KMS-11 (cell line): ENCODE measurements around the gene EN1.

Experiments used
- H2AFZ ChIP-seq: fragments of 200-600 bp; sonication (generic); 2 replicates; pipeline ENCODE4 v1.6.1; 2016; ENCODE audit warnings: antibody characterized with exemption, mixed run types, low read depth
- H3K27ac ChIP-seq: fragments of 200-600 bp; sonication (generic); 2 replicates; pipeline ENCODE4 v1.6.1; 2016; ENCODE audit warnings: mild to moderate bottlenecking, mixed run types
- H3K27me3 ChIP-seq: fragments of 200-600 bp; sonication (generic); 2 replicates; pipeline ENCODE4 v1.6.1; 2017; ENCODE audit warnings: mild to moderate bottlenecking, low read depth, mixed run types, moderate library complexity; ENCODE audit not compliant: insufficient read depth
- H3K36me3 ChIP-seq: fragments of 200-600 bp; sonication (generic); 2 replicates; pipeline ENCODE4 v1.6.1; 2017; ENCODE audit warnings: mild to moderate bottlenecking, mixed run types; ENCODE audit not compliant: insufficient read depth
- H3K4me1 ChIP-seq: fragments of 200-600 bp; sonication (generic); 2 replicates; pipeline ENCODE4 v1.6.1; 2016; ENCODE audit warnings: mild to moderate bottlenecking, low read depth, mixed run types; ENCODE audit not compliant: poor library complexity, severe bottlenecking
- H3K4me2 ChIP-seq: fragments of 200-600 bp; sonication (generic); 2 replicates; pipeline ENCODE4 v1.7.0; 2016; ENCODE audit warnings: mild to moderate bottlenecking, mixed run types
- H3K4me3 ChIP-seq: fragments of 200-600 bp; sonication (generic); IDR thresholded peaks from 2 replicates; pipeline ENCODE4 v1.6.1; 2017; ENCODE audit warnings: low read depth, low read length, mixed read lengths; ENCODE audit not compliant: insufficient read depth
- H3K79me2 ChIP-seq: fragments of 200-600 bp; sonication (generic); 2 replicates; pipeline ENCODE4 v1.6.1; 2016; ENCODE audit warnings: low read depth, mixed run types; ENCODE audit not compliant: insufficient read depth
- H3K9ac ChIP-seq: fragments of 200-600 bp; sonication (generic); 2 replicates; pipeline ENCODE4 v1.6.1; 2016; ENCODE audit warnings: mild to moderate bottlenecking, mixed run types
- H4K20me1 ChIP-seq: fragments of 200-600 bp; sonication (generic); 2 replicates; pipeline ENCODE4 v1.6.1; 2016; ENCODE audit warnings: mild to moderate bottlenecking, mixed run types; ENCODE audit not compliant: insufficient read depth
- TF ChIP-seq, protein P1 (sequence below): fragments of 200-600 bp; sonication (generic); conservative IDR thresholded peaks from 2 replicates; pipeline ENCODE4 v1.6.1; 2017; ENCODE audit warnings: low read depth, mild to moderate bottlenecking, antibody characterized with exemption, low read length, moderate library complexity, mixed read lengths

EN1 gene

DNA sequence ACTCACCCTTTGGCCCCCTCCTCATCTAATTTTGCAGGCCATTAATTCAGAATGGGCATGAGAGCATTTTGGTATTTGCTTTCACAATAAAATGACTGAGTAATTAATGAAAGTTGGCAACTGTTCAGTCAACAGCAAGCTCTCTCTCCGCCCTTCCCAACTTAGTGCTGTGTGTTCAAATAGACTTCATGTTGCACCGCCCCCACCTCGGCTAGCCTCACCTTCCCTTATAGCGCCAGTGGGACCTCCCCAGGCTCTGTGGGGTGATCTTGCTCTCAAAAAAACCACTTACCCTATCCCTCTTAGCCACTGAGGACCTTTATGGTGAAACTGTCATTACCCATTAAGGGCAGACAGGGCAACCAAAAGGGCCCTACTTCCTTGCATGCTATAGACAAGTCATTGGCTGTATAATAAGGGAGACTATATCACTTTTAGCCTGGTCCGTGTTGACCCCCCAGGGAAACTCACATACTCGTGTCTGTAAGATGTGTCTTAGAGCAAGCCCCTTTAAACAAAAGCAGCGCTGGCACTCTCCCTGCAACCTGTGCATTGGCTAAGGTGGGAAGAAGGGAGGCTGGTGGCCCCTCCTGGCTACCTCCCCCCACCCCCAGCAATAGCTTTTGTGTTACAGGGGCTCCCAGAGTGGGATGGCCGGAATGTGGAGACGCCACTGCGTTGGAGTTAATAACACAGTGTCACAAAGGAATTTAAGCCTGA lies 15.2 kb downstream of the EN1 start:
- TF ChIP-seq, protein P1, sequence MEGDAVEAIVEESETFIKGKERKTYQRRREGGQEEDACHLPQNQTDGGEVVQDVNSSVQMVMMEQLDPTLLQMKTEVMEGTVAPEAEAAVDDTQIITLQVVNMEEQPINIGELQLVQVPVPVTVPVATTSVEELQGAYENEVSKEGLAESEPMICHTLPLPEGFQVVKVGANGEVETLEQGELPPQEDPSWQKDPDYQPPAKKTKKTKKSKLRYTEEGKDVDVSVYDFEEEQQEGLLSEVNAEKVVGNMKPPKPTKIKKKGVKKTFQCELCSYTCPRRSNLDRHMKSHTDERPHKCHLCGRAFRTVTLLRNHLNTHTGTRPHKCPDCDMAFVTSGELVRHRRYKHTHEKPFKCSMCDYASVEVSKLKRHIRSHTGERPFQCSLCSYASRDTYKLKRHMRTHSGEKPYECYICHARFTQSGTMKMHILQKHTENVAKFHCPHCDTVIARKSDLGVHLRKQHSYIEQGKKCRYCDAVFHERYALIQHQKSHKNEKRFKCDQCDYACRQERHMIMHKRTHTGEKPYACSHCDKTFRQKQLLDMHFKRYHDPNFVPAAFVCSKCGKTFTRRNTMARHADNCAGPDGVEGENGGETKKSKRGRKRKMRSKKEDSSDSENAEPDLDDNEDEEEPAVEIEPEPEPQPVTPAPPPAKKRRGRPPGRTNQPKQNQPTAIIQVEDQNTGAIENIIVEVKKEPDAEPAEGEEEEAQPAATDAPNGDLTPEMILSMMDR: no peak
- Histone ChIP-seq H4K20me1 (no peaks in the 10 kb centered on the region), H3K27me3 (no peaks in the 10 kb centered on the region), H3K79me2 (no peaks in the 10 kb centered on the region), H3K27ac (no peak overlapping the region), H3K4me3 (no peak overlapping the region), H3K4me1 (peaks cover 5% of the 10 kb centered on the region), H3K9ac (no peak overlapping the region), H3K4me2 (no peak overlapping the region), H2AFZ (no peak overlapping the region), H3K36me3 (no peaks in the 10 kb centered on the region)

DNA sequence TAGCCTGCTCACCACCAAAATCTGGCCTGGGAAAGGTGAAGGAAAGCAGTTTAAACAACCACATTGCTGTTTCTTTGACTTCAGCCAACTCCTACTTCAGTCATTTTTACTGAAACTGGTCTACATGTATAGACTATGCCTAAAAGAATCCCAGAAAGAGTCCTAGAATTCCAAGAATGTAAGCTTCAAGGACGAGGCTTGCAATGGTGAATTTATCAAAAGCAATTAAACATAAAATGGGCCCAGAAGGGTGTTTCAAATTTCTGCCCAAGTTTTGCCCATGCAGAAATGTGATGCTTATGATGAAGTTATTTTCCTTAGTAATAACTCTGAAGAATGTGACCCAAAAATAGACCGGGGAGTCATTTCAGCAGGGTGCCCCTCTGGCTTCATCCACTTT lies 16.6 kb downstream of the EN1 start:
- Histone ChIP-seq H3K36me3 (no peaks in the 10 kb centered on the region), H3K27ac (no peak overlapping the region), H3K4me3 (no peak overlapping the region), H3K4me1 (peaks cover 18% of the 10 kb centered on the region), H3K9ac (no peak overlapping the region), H3K79me2 (no peaks in the 10 kb centered on the region), H3K4me2 (no peak overlapping the region), H4K20me1 (no peaks in the 10 kb centered on the region), H3K27me3 (no peaks in the 10 kb centered on the region), H2AFZ (no peak overlapping the region)
- TF ChIP-seq, protein P1: no peak

DNA sequence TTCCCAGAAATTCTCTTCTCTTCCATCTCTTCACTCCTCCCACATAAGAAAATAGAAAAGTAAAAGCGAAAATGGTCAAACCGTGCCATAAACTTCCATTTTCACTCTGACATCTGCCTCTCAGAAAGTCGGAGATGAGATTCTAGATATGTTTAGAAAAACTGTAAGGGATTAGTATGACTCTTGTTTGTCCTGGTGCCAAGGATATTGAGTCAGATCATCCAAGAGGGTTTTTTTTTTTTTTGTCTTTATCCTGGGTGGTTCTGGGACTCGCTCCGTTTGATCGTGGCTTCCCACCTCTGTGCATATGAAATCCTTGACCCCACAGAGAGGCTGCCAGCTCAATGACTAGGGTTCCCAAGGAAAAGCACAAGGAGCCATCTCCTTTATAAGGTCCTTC lies 17.3 kb downstream of the EN1 start:
- Histone ChIP-seq H3K9ac (no peak overlapping the region), H3K4me2 (no peak overlapping the region), H3K4me3 (no peak overlapping the region), H2AFZ (no peak overlapping the region), H3K79me2 (no peaks in the 10 kb centered on the region), H3K27me3 (no peaks in the 10 kb centered on the region), H4K20me1 (no peaks in the 10 kb centered on the region), H3K36me3 (no peaks in the 10 kb centered on the region), H3K4me1 (peaks cover 26% of the 10 kb centered on the region), H3K27ac (no peak overlapping the region)
- TF ChIP-seq, protein P1: no peak

DNA sequence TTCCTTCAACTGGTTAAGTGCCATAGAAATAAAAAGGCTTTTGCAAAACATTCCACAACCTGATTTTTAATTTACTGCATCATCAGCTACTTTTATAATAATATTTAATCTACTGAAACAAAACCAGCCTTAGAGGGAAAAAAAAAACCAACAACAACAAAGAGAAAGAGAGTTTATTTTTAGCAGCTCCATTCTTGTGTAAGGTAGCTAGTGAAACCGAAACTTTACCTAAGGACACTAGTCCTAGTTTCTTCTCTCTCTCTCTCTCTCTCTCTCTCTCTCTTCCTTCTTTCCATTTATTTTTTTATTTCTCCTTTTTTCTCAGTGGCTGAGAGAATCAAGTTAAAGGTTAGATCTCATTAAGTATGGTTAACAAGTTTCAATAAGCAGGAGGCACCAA lies 21.4 kb downstream of the EN1 start:
- Histone ChIP-seq H3K4me3 (no peak overlapping the region), H3K36me3 (no peaks in the 10 kb centered on the region), H3K4me1 (peaks cover 37% of the 10 kb centered on the region), H3K27me3 (no peaks in the 10 kb centered on the region), H3K9ac (no peak overlapping the region), H4K20me1 (no peaks in the 10 kb centered on the region), H3K79me2 (no peaks in the 10 kb centered on the region), H2AFZ (peak overlapping the region; percentile 38; the same call in 1 of the 2 replicates), H3K4me2 (peak overlapping the region; percentile 97), H3K27ac (peak overlapping the region; percentile 60)
- TF ChIP-seq, protein P1: no peak
